OCI-LY7 (cell line): Measurements from ENCODE around the gene NKAIN2. TPM values are rescaled to one million over a fixed set of nuclear protein-coding genes. Genes with fewer than 3 reads are reported as not detected.

Experiments
- BruUV-seq: library from RNA; stranded (reverse); fragments of 400-500 nt; replicated peaks from 2 replicates; lab custom pipeline; 2021; lab: Mats Ljungman, UMichigan
- CTCF ChIA-PET: fragments of 300-600 bp; sonication (Branson Sonifier 250); formaldehyde crosslinking; loops from one replicate; lab custom pipeline; 2022; ENCODE audit warnings: antibody characterized with exemption; ENCODE audit not compliant: unreplicated experiment; lab: Charles Lee
- POLR2A ChIA-PET: fragments of 300-600 bp; sonication (Branson Sonifier 250); formaldehyde crosslinking; loops from one replicate; lab custom pipeline; 2022; ENCODE audit warnings: antibody characterized with exemption; lab: Charles Lee
- DNase-seq: peaks from one replicate; pipeline ENCODE4 v3.0.0-alpha.2; 2015; ENCODE audit warnings: low spot score
- H2AFZ ChIP-seq: fragments of 200-600 bp; sonication (generic), shearing (Covaris generic); 2 replicates; pipeline ENCODE4 v1.6.1; 2014; ENCODE audit warnings: mild to moderate bottlenecking, antibody characterized with exemption, low read length, moderate library complexity
- H3K27ac ChIP-seq: fragments of 200-600 bp; sonication (generic); 2 replicates; pipeline ENCODE4 v1.5.1; 2014; ENCODE audit warnings: mixed run types, low read depth, mild to moderate bottlenecking, moderate library complexity, low read length, inconsistent platforms; ENCODE audit not compliant: poor library complexity, severe bottlenecking
- H3K36me3 ChIP-seq: fragments of 200-600 bp; sonication (generic); 2 replicates; pipeline ENCODE4 v1.6.1; 2014; ENCODE audit warnings: mild to moderate bottlenecking, antibody characterized with exemption, low read length, moderate library complexity, mixed read lengths; ENCODE audit not compliant: insufficient read depth
- H3K4me1 ChIP-seq: fragments of 200-600 bp; sonication (generic); 2 replicates; pipeline ENCODE4 v1.5.1; 2014; ENCODE audit warnings: mild to moderate bottlenecking, low read length; ENCODE audit not compliant: insufficient read depth, poor library complexity, severe bottlenecking
- H3K4me2 ChIP-seq: fragments of 200-600 bp; sonication (generic); 2 replicates; pipeline ENCODE4 v1.6.1; 2014; ENCODE audit warnings: mild to moderate bottlenecking, low read length
- H3K4me3 ChIP-seq: fragments of 200-600 bp; sonication (generic); 2 replicates; pipeline ENCODE4 v1.5.1; 2014; ENCODE audit warnings: mild to moderate bottlenecking, low read depth, low read length; ENCODE audit not compliant: poor library complexity, severe bottlenecking
- H3K79me2 ChIP-seq: fragments of 200-600 bp; sonication (generic); 2 replicates; pipeline ENCODE4 v1.6.1; 2016; ENCODE audit warnings: low read depth, mild to moderate bottlenecking, low read length, moderate library complexity, mixed read lengths; ENCODE audit not compliant: insufficient read depth
- H3K9me2 ChIP-seq: fragments of 200-600 bp; sonication (generic); 2 replicates; pipeline ENCODE4 v1.6.1; 2016; ENCODE audit warnings: mild to moderate bottlenecking, low read length, mixed read lengths; ENCODE audit not compliant: insufficient read depth
- H3K9me3 ChIP-seq: fragments of 200-600 bp; sonication (generic); 2 replicates; pipeline ENCODE4 v1.6.1; 2014; ENCODE audit warnings: mild to moderate bottlenecking, mixed run types, low read length, mixed read lengths
- H4K20me1 ChIP-seq: fragments of 200-600 bp; sonication (generic); 2 replicates; pipeline ENCODE4 v1.6.1; 2014; ENCODE audit warnings: mild to moderate bottlenecking, antibody characterized with exemption, low read length, moderate library complexity, mixed read lengths; ENCODE audit not compliant: insufficient read depth
- EZH2phosphoT487 ChIP-seq: fragments of 200-600 bp; sonication (generic); IDR thresholded peaks from 2 replicates; pipeline ENCODE4 v1.6.1; 2018; ENCODE audit warnings: low read depth, borderline replicate concordance, mild to moderate bottlenecking, mixed run types, antibody characterized with exemption, low read length, moderate library complexity, mixed read lengths
- intact Hi-C: fragments of 100-400 bp; cut with micrococcal nuclease; formaldehyde crosslinking; loops from one replicate; pipeline ENCODE4 v1.10.0; 2022; ENCODE audit not compliant: unreplicated experiment
- total RNA-seq, 2 experiments: library from RNA; depleted of rRNA in 1 of 2; stranded (reverse); fragments of >200 nt in 1 of 2; shearing (Covaris generic) in 1 of 2; gene quantifications; 2 replicates each; pipeline ENCODE4 v1.2.3, GENCODE V29; 2014 to 2022
- TF ChIP-seq, protein P1 (sequence below): fragments of 200-600 bp; sonication (generic); conservative IDR thresholded peaks from 2 replicates; pipeline ENCODE4 v1.5.1; 2014; ENCODE audit warnings: mild to moderate bottlenecking, antibody characterized with exemption, low read length, moderate library complexity, mixed read lengths

Gene NKAIN2
- total RNA-seq, 2 experiments from 2014 or later: not detected

DNA sequence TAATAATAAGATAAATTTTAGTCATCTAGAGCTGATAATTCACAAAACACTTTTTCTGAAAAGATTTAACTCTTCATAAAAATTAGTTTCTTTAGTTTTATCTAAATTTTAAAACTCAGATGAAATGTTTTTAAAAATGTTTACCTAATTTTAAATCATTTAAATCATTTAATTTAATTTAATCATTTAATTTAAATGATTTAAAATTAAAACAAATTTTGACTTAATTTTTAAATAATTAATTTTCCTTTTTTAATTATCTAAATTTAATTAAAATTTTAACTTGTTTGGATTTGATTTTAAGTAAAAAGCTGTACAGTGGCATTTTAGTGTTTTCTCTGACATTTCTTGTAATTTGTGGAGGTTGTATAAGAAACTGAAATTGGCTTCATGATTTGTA, 1026.8 kb downstream of the NKAIN2 start:
- H3K9me3 ChIP-seq: no peaks in the 10 kb centered on the region
- BruUV-seq: no TSS peak
- no peak overlapping the region for H2AFZ ChIP-seq
- no peaks in the 10 kb centered on the region; the same call in 1 of the 2 replicates for H4K20me1 ChIP-seq
- H3K4me1 ChIP-seq: no peaks in the 10 kb centered on the region
- H3K27ac ChIP-seq: no peak overlapping the region
- no peak for DNase-seq
- intact Hi-C loops: no loop called here
- no peak overlapping the region for H3K4me2 ChIP-seq
- TF ChIP-seq EZH2phosphoT487: no peak
- TF ChIP-seq, protein P1, sequence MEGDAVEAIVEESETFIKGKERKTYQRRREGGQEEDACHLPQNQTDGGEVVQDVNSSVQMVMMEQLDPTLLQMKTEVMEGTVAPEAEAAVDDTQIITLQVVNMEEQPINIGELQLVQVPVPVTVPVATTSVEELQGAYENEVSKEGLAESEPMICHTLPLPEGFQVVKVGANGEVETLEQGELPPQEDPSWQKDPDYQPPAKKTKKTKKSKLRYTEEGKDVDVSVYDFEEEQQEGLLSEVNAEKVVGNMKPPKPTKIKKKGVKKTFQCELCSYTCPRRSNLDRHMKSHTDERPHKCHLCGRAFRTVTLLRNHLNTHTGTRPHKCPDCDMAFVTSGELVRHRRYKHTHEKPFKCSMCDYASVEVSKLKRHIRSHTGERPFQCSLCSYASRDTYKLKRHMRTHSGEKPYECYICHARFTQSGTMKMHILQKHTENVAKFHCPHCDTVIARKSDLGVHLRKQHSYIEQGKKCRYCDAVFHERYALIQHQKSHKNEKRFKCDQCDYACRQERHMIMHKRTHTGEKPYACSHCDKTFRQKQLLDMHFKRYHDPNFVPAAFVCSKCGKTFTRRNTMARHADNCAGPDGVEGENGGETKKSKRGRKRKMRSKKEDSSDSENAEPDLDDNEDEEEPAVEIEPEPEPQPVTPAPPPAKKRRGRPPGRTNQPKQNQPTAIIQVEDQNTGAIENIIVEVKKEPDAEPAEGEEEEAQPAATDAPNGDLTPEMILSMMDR: no peak
- no peaks in the 10 kb centered on the region for H3K36me3 ChIP-seq
- no peaks in the 10 kb centered on the region for H3K9me2 ChIP-seq
- H3K4me3 ChIP-seq: no peak overlapping the region
- H3K79me2 ChIP-seq: no peaks in the 10 kb centered on the region
- ChIA-PET CTCF (no interaction called here), POLR2A (no interaction called here)

DNA sequence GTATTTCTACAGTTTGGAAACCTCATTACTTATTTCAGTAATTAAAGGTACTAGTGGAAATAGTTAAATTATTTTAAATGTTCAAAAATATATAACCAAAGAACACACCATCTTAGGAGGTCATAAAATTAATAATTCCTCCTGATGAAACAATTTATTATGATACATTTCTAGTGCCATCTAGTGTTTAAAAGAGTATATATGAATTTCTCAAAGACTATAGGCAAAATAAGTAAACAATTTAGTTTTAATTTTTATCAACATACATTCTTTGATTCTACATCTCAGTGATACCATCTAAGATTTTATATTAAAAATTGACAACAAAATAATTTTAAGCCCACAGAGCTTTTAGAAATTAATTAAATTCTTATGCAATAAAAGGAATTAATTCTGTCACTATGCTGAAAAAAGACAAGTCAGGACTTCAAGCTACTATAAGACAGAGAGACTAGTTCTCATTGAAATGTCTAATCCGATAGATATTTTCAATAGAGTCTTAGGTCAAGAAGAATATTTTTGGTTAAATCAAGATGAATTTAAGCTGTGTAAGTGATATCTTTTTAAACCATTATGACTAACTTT, 1050.8 kb downstream of the NKAIN2 start:
- Histone ChIP-seq H3K4me1 (no peaks in the 10 kb centered on the region), H3K27ac (no peak overlapping the region), H3K4me3 (no peak overlapping the region), H3K4me2 (no peak overlapping the region), H4K20me1 (no peaks in the 10 kb centered on the region), H3K9me2 (no peaks in the 10 kb centered on the region), H3K9me3 (no peaks in the 10 kb centered on the region), H3K36me3 (no peaks in the 10 kb centered on the region), H3K79me2 (no peaks in the 10 kb centered on the region), H2AFZ (no peak overlapping the region)
- intact Hi-C loops: loop anchor here (5.0 kb wide), 1 partner anchor 1052 kb away; the partner anchor contains the start of gene NKAIN2
- DNase-seq: peak; percentile 5
- POLR2A ChIA-PET: interaction anchor here (0.9 kb wide), 1 partner anchor 11 kb away, joined by 3 read pairs; no protein-coding TSS in a partner anchor
- no TSS peak for BruUV-seq
- TF ChIP-seq EZH2phosphoT487: no peak
- TF ChIP-seq, protein P1: peak; percentile 75
- CTCF ChIA-PET: no interaction called here

DNA sequence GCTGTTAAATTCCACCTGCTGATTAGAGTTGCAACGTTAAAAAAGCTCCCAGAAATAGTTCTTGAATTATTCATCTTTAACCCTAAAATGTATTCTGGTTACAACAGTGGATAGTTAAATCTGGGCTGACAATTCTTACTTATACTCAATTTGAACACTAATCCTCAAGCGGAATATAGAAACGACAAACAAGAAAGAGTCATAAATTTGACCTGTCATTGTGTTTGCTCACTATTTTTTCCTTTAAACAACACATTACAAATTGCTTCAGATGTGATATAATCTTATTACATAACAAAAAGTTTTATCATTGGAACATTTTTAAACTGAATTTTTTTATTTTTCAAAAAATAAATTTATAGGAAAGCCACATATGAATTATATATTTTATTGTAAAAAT, 1054.1 kb downstream of the NKAIN2 start:
- Histone ChIP-seq H3K4me2 (no peak overlapping the region), H3K27ac (no peak overlapping the region), H4K20me1 (no peaks in the 10 kb centered on the region), H3K4me1 (no peaks in the 10 kb centered on the region), H3K9me2 (no peaks in the 10 kb centered on the region), H3K79me2 (no peaks in the 10 kb centered on the region), H2AFZ (no peak overlapping the region), H3K4me3 (no peak overlapping the region), H3K36me3 (no peaks in the 10 kb centered on the region), H3K9me3 (no peaks in the 10 kb centered on the region)
- ChIA-PET POLR2A (interaction anchor here (0.6 to 0.7 kb wide), 3 partner anchors 23 to 539 kb away, joined by 3 to 5 read pairs (median 4); no protein-coding TSS in a partner anchor), CTCF (no interaction called here)
- DNase-seq: no peak
- intact Hi-C loops: no loop called here
- no TSS peak for BruUV-seq
- TF ChIP-seq EZH2phosphoT487: no peak
- TF ChIP-seq, protein P1: no peak
